GM19023 (cell line): Measurements from ENCODE around the gene RPS21.
"Not testable (repeated sequence)": the region's sequence is repeated elsewhere in the genome, so short reads cannot be mapped to it uniquely, and the experiment has no call there.

Experiments used
- ATAC-seq: cut with Tn5 transposase; IDR thresholded peaks from one replicate; pipeline ENCODE4 v1.9.1; 2021; ENCODE audit warnings: mild to moderate bottlenecking, moderate library complexity; ENCODE audit not compliant: unreplicated experiment

The RPS21 gene

DNA sequence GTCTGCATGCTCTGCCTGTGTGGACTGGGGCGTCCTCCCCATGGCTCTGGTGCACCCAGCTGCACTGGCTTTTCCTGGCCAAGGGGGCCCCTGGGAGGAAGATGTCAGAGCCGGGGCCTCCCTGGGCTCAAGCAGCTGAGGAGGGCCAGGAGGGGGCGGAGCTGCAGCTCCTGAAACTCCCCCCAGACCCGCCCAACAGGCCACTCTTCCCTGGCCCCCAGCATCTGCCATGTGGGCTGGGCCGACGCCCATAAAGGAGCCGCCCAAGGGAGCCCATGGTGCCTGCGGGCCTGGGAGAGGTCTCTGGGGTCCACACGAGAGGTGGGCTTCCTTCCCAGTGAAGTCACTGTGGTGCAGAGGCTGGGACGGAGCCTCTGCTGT lies 36.4 kb downstream of the RPS21 start:
- ATAC-seq: no peak

DNA sequence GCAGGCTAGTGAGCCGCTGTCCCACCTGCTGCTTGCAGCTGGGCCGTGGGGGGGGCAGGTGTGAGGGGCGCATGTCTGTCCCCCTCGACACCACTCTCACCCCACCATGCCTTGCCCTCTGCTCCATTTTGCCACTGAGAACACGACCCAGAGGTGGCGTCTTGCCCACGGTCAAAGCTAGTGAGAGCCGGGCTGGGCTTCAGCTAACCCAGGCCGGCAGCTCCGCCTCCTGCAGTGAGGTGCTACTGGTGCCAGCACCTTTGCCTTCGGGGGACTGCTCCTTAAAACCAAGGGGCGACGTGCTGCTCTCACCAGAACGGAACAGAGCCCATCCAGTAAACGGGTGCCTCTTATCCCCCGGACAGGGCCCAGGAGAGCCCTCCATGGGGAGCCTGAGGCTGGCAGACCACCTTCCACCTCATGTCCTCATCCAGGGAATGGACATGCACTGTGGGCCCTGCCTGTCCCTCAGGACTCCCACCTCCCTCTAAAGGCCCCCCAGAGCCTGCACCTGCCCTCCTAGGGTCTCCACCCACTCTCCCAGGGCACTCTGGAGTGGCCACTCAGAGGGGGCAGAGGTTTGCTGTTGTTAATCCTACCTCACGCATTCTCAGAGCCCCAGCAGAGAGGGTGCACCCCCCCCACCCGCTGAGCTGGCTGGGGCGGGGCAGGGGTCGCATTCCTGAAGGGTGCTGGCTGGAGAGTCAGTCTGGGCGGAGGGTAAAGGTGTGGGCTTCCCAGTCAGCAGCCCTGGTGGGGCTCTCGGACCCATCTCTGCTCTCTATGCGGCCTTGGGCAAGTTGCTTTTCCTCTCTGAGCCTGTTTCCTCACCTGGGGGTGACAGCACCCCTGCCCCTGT lies 37.6 kb downstream of the RPS21 start:
- no peak for ATAC-seq

DNA sequence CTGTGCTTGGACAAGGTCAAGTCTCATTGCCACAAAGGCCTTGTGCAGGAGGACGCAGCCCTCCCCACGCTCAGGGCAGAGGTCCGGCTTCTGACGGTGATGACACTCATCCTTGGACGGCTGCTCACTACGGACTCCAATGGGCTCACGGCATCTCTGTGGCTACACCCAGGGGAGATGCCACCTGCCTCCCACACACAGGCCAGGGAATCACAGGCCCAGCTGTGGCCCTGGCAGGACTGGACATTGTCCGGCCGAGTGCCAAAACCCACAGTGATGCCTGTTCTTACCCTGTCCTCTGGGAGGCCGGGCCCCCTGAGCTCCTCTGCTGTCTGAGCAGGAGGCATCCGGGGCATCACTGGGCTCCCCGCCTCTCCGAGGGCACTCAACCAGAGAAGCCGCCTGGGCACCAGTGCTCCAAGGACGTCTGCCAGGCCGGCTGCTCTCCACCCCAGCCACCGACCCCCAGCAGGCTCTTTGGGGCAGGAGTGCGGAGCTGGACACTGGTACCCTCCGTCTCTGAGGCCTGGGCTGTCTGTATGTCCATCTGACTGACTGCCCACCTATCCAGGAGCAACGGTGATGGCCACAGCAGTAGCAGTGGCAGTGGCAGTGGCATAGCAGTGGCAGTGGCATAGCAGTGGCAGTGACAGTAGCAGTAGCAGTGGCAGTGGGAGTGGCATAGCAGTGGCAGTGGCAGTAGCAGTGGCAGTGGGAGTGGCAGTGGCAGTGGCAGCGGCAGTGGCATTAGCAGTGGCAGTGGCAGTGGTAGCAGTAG lies 38.6 kb downstream of the RPS21 start:
- no peak for ATAC-seq

DNA sequence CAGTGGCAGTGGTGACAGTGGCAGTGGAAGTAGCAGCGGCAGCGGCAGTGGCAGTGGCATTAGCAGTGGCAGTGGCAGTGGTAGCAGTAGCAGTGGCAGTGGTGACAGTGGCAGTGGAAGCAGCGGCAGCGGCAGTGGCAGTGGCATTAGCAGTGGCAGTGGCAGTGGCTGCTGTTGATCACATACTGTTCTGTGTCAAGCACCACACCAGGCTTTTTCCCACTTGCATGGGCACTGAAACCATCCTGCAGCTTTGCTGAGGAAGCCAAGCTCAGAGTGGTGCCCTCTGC lies 39.1 kb downstream of the RPS21 start:
- not testable (repeated sequence) for ATAC-seq

DNA sequence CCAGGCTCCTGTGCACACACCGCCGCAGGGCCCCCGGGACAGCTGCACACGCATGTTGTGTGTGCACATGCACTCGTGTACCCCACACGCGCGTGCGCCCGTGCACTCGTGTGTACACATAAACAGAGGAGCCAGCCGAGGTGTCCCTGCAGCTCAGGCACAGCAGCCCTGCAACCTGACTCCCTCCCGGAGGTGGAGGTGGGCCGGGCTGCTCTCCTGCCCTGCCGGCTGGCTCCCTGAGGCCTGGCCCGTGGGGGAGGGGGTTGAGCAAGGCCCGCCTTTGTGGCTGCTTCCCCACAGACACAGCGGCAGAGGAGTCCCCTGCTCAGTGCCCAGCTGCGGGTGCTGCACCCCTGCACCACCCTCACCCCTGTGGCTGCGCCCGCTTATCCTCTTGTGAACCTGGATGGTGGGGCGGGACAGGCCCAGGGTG lies 39.8 kb downstream of the RPS21 start:
- no peak for ATAC-seq

DNA sequence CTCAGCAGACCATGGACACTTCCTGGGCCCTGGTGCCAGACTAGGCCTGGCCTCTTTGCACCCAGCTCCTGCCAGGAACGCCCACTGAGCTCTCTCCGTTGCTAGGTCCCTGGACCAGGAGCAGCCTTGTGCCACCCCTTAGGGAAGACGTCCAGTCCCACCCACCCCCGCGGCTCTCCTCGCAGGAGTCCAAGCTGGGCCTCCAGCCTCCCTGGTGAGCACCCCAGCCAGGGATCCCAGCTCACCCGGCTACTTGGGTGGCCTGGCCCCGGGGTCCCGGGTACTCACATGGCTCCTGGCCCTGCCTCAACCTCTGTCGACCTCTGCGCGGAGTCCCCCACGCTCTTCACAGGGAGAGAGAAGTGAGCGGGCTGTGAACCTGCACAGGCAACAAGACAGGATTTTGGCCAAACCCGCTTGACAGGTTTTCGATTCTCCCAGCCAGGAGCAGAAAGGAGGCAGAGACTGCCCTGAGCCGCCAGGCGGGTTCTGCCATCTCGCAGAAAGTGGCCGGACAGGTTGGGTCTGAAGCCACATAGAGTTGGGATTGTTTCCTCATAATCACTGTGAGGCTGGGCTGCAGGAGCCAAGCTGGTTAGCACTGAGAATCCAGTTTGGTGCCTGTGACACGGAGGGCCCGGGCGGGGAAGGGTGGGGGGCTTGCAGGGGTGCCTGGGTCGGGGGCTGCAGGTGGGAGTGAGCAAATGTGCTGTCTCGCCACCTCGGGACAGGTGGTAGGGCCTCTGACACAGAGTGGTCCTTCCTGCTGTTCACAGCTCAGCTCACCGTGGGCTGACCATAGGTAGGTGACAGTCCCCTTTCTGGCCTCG lies 40.5 kb downstream of the RPS21 start, which contains the start of gene RBBP8NL:
TSS of gene RBBP8NL (minus strand) at position 368 of the 830 bp plus-strand sequence. CDS start 7,892 bp downstream, outside the sequence.
- ATAC-seq: no peak

DNA sequence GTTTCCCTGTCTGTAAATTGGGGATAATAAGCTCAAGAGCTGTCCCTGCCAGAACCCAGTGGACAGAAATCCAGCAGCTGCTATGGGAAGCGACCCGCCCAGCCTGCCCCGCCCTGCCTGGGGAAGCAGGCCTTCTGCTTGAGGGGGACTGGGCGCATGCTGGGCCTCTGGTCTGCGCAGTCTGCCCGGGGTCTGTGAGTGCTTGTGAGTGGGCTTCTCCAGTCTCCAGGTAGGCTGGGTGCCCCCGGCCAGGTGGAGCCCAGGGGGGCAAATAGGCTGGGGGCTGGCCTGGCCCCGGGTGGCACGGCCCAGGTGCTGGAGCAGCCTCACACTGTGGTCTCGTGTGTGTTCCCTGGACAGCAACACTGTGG lies 41.1 kb downstream of the RPS21 start:
- no peak for ATAC-seq

DNA sequence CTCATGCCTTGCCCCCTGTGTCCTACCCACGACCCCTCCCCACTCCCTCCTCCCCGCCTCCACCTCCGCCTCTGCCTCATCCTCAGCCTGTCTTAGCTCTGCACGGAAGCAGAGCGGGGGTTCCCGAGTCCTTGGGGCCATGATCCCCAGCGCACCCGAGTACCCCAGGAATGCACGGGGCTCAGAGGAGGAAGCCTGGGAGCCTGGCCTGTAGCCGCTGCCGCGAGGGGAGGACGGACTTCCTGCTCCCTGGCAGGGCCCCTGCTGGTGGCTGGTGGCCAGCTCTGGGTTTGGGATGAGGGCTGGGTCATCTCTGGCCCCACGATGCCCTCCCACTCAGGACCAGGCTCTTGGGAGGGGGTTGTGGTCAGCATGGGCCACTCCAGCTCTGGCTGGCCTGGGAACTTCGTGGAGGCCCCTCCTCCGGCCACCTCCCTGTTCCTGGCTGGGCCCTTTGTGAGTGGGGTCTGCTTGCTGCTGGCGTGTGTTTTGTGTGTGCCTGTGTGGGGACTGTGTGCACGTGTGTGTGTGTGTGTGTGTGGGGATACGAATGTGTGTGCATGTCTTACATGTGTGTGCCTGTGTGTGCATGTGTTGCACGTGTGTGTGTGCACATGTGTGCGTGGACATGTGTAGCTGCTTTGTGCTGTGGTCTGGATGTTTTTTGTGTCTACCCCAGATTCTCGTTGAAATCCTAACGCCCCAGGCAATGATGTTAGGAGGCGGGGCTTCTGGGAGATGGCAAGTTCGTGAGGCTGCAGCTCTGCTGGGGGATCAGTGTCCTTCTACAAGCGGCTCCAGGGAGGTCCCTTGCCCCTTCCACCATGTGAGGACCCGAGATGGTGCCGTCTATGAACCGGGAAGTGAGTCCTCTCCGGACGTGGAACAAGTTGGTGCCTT lies 41.7 kb downstream of the RPS21 start:
- no peak for ATAC-seq

DNA sequence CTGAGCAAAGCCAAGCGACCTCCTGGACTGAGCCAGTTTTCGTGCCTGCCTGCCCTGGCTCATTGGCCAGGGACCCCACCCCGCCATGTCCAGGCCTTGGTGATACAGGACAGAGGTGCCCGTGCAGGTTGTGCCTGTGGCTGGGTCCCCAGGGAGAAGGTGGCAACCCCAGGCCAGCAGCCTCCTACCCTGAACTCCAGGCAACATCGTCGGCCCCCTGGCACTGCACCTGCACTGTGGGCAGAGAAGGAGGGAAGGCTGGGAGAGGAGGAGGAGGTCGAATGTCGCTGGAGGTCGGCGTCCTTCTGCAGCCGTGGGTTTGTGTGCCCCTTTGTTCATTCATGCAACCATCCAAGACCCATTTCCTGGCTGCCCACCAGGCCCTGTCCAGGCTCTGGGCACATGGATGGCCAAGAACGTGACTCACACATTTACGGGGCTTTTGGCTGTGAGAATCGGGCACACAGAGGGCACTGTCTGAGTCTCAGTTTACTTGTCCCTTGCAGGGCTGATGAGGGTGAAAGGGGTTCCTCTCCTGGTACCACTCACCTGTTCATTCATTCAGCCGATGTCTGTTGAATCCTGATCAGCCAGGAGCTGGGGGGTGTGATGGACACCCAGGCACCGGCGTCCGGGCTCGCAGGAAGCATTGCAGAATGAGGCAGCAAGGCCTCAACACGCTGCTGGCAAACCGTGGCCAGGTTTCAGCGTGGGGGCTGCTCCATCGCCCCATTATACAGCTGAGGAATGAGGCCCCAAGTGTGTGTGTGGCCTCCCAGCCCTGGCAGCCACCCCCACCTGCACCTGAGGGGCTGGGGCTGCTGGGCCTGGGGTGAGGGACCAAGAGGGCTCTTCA lies 42.8 kb downstream of the RPS21 start:
- no peak for ATAC-seq

DNA sequence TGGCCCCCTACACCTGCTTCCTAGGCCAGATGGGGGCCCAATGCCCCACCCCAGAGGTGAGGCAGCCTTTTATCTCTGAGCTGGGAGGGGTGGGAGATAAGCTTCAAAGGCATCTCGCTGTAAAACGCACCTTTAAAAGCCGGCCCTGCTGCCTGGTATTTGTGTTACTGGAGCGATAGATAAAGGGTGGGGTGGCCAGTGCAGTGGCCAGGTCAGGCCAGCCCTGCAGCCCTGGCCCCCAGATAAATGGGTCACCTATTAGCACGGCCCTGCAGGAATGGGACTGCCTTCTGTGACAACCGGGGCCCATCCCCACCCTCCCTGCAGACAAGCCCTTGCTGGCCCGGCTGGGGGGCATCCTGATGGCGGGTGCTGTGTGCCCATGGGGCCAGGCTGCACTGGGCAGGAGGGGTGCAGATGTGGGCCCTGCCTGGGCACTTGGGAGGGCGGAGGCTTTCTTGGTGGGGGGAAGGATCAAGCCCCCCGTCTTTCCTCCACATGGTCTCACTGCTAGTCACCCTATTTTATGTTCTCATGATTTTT lies 43.5 kb downstream of the RPS21 start:
- ATAC-seq: no peak

DNA sequence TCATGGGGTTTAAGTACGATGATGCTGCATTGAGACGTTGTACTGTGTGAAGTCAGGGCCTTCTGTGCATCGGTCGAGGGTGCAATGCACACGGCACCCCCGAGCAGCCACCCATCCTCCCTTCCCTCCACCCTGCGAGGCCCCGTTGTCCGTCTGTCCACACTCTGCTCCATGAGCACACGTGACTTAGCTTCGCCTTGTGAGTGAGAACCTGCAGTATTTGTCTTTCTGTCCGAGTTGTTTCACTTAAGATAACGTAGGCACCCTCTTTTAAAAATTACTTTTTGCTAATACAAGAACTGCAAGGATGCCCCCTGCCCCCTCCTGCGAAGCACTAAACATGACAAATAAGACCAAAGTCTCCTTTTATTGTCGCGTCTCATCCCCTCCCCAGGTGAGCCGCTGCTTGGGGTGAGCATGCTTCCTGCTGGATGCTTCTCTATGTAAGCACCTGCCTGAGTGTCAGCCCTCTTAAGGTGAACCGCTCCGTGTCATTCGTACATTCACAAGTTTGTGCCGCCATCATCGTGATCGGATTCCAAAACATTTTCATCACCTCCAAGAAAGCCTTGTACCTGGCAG lies 44.1 kb downstream of the RPS21 start:
- ATAC-seq: no peak

DNA sequence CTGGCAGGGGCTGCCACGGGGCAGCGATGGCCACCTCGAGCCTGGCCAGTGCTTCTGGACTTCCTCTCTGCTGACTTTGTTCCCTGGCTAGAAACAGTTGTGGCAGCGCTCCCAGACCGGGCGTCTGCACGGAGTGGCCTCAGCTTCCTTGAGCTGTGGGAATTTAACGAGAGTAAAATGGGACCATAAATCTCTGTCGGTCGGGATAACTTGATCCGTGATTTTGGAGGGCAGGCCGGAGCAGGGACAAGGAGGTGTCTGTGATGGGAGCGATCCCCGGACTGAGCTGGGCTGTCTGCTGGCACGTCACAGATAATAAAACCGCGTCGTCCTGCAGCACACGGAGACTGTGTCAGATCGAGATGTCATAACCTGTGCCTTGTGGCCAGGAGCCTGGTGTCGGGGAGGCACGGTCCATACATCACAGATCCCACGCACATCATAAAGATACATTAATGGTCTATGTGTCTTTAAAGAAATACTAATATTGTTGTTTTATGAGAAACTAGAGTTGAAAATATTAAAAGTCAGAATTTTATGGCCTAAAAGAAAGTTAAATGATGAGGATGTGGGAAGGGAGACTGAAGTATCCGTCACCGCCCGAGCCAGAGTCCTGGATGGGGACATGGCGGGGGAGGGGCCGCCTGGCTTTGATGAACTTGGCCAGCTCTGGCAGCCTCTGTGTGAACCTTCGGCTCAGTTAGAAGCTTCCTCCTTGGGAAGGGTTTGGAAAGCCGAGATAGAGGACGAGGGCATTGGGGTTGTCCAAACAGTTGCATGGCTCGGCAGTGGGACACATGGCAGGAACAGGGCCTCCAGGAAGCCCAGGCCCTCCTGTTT lies 47.0 kb downstream of the RPS21 start:
- no peak for ATAC-seq

DNA sequence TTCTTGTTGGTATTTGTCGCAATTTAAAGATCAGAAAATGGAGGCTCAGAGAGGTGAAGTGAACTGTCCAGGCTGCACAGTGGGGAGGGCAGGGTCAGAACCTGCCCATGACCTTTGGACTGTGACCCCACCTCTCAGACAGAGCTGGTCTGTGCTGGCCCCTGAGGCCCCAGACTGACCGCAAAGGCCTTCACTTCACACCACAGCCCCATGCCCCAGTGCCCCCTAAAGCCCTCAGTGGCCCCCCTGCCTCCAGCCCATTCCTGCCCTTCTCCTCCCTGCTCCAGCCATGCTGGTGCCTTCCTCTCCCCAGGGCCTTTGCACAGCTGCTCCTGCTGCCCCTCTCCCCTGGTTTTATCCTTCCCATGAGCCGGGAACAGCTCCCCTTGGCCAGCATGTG lies 49.8 kb downstream of the RPS21 start:
- ATAC-seq: no peak

DNA sequence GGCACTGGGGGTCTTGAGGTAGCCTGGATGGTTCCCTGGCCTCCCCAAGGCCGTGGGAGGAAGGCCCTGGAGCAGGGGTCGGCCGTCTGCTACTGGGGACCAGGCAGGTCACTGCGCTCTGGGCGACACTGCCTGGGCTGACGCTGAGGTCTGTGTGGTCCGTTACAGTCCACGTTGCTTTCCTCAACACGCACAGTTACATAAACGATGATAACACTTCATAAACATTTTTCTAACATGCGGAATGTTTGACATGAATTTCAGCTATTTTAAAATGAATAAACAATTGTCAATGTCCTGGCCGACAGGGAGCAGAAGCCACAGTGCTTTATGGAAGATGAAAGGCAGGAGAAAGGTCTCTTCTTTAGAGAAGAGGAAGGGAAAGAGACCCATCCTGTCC lies 50.6 kb downstream of the RPS21 start:
- no peak for ATAC-seq

DNA sequence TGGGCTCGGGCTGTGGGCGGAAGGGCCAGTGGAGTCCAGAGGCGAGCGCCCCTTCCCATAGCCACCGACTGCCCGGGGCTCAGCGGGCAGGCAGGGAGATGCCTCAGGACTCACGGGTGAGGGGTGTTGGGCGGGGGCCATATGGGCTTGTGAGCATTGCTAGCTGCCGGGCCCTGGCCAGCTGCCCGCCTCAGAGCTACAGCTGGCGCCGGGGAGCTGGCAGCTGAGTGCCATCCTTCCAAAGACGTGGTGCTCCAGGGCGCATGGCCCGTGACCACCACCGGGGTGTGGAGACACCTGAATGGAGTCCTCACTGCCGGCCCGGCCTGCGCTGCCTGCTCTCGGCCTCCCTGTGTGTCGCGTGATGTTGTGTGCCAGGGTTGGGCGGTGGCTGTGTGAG lies 51.0 kb downstream of the RPS21 start:
- no peak for ATAC-seq
